Measurements from ENCODE around the gene NRM.

GRCh38 chr6:30696432-30696831, 5.6 kb upstream of the NRM start:
- TF ChIP-seq CTCF (IDR thresholded peaks at IDR 0.05; ENCODE audit: insufficient read depth, low read length), result no peak
- no peak for TF ChIP-seq REST (IDR thresholded peaks at IDR 0.05; ENCODE audit: insufficient replicate concordance, low read depth)
- TF ChIP-seq SPI1 (IDR thresholded peaks at IDR 0.05; ENCODE audit: borderline replicate concordance, low read depth), result no peak
- no peak for TF ChIP-seq POLR2AphosphoS5 (IDR thresholded peaks at IDR 0.05; ENCODE audit: low read depth)
- TF ChIP-seq GABPA (IDR thresholded peaks at IDR 0.05; ENCODE audit: low read depth), result no peak
